ENCODE measurements around the gene KRTAP5-8. TPM values are rescaled to one million over a fixed set of nuclear protein-coding genes. Genes with fewer than 3 reads are reported as not detected.
"Not testable (repeated sequence)": the region's sequence is repeated elsewhere in the genome, so short reads cannot be mapped to it uniquely, and the experiment has no call there.

The KRTAP5-8 gene
- total RNA-seq: not detected

- POLR2A ChIA-PET; H3K4me1 Mint-ChIP-seq (ENCODE audit: low read depth); H3K27ac Mint-ChIP-seq; H3K4me3 Mint-ChIP-seq; intact Hi-C loops (cut with micrococcal nuclease); DNase-seq; CTCF ChIA-PET; H3K36me3 Mint-ChIP-seq: not testable (repeated sequence)
- peaks cover 18% of the 10 kb centered on the region for H3K27me3 Mint-ChIP-seq
- peaks cover 12% of the 10 kb centered on the region for H3K9me3 Mint-ChIP-seq
Measured at GRCh38 chr11:71537977-71538665, at the start of gene KRTAP5-8. TSS of gene KRTAP5-8 (plus strand) at chr11:71538025. CDS start at chr11:71538056, 31 bp downstream.

GRCh38 chr11:71488681-71489270 lies 49.0 kb upstream of the KRTAP5-8 start:
- no peaks in the 10 kb centered on the region for H3K9me3 Mint-ChIP-seq
- ChIA-PET CTCF (no interaction called here), POLR2A (interaction anchor here (0.9 to 1.5 kb wide), 2 partner anchors 11 to 36 kb away, joined by 3 to 4 read pairs; partner anchors contain the start of gene NADSYN1)
- H3K27me3 Mint-ChIP-seq: no peaks in the 10 kb centered on the region
- H3K36me3 Mint-ChIP-seq: peaks cover 58% of the 10 kb centered on the region
- no peak for DNase-seq
- peaks cover 25% of the 10 kb centered on the region for H3K4me1 Mint-ChIP-seq (ENCODE audit: low read depth)
- intact Hi-C loops (cut with micrococcal nuclease): loop anchor here (5.0 kb wide), 1 partner anchor 36 kb away; the partner anchor contains the start of gene NADSYN1
- H3K27ac Mint-ChIP-seq: peak overlapping the region; percentile 90
- H3K4me3 Mint-ChIP-seq: no peak overlapping the region

- Mint-ChIP-seq H3K27ac (peak overlapping the region; percentile 90), H3K9me3 (no peaks in the 10 kb centered on the region), H3K4me1 (ENCODE audit: low read depth) (peaks cover 25% of the 10 kb centered on the region), H3K36me3 (peaks cover 57% of the 10 kb centered on the region), H3K27me3 (no peaks in the 10 kb centered on the region), H3K4me3 (no peak overlapping the region)
- ChIA-PET POLR2A (interaction anchor here (0.9 to 1.5 kb wide), 2 partner anchors 10 to 37 kb away, joined by 3 to 4 read pairs; partner anchors contain the start of gene NADSYN1), CTCF (no interaction called here)
- intact Hi-C loops (cut with micrococcal nuclease): loop anchor here (5.0 kb wide), 1 partner anchor 37 kb away; the partner anchor contains the start of gene NADSYN1
- peak; percentile 87 for DNase-seq
Measured at GRCh38 chr11:71489311-71490043, 48.3 kb upstream of the KRTAP5-8 start.

GRCh38 chr11:71490044-71490730 lies 47.6 kb upstream of the KRTAP5-8 start:
- intact Hi-C loops (cut with micrococcal nuclease): no loop called here
- POLR2A ChIA-PET: interaction anchor here (1.5 kb wide), 1 partner anchor 10 kb away, joined by 3 read pairs; no protein-coding TSS in a partner anchor

GRCh38 chr11:71490731-71491390 lies 47.0 kb upstream of the KRTAP5-8 start:
- CTCF ChIA-PET: no interaction called here
- no peak overlapping the region for H3K4me3 Mint-ChIP-seq
- no peaks in the 10 kb centered on the region for H3K27me3 Mint-ChIP-seq
- DNase-seq: no peak
- H3K27ac Mint-ChIP-seq: no peak overlapping the region
- POLR2A ChIA-PET: no interaction called here
- peaks cover 56% of the 10 kb centered on the region for H3K36me3 Mint-ChIP-seq
- H3K4me1 Mint-ChIP-seq (ENCODE audit: low read depth): peaks cover 25% of the 10 kb centered on the region
- intact Hi-C loops (cut with micrococcal nuclease): no loop called here
- no peaks in the 10 kb centered on the region for H3K9me3 Mint-ChIP-seq

More at GRCh38 chr11:71490044-71490730, 47.6 kb upstream of the KRTAP5-8 start:
- Mint-ChIP-seq H3K4me3 (no peak overlapping the region), H3K4me1 (ENCODE audit: low read depth) (peaks cover 25% of the 10 kb centered on the region), H3K27me3 (no peaks in the 10 kb centered on the region), H3K36me3 (peaks cover 57% of the 10 kb centered on the region), H3K27ac (no peak overlapping the region), H3K9me3 (no peaks in the 10 kb centered on the region)
- DNase-seq: no peak
- CTCF ChIA-PET: no interaction called here

- CTCF ChIA-PET: no interaction called here
- POLR2A ChIA-PET: no interaction called here
- intact Hi-C loops (cut with micrococcal nuclease): no loop called here
- peaks cover 52% of the 10 kb centered on the region for H3K36me3 Mint-ChIP-seq
- no peaks in the 10 kb centered on the region for H3K27me3 Mint-ChIP-seq
- peaks cover 25% of the 10 kb centered on the region for H3K4me1 Mint-ChIP-seq (ENCODE audit: low read depth)
- H3K27ac Mint-ChIP-seq: no peak overlapping the region
- H3K9me3 Mint-ChIP-seq: no peaks in the 10 kb centered on the region
- DNase-seq: no peak
- H3K4me3 Mint-ChIP-seq: no peak overlapping the region
Measured at GRCh38 chr11:71491531-71491930, 46.3 kb upstream of the KRTAP5-8 start.

- H3K9me3 Mint-ChIP-seq: no peaks in the 10 kb centered on the region
- POLR2A ChIA-PET: no interaction called here
- H3K36me3 Mint-ChIP-seq: peaks cover 55% of the 10 kb centered on the region
- no peak overlapping the region for H3K4me3 Mint-ChIP-seq
- CTCF ChIA-PET: no interaction called here
- DNase-seq: no peak
- H3K27me3 Mint-ChIP-seq: no peaks in the 10 kb centered on the region
- intact Hi-C loops (cut with micrococcal nuclease): no loop called here
- H3K4me1 Mint-ChIP-seq (ENCODE audit: low read depth): peaks cover 25% of the 10 kb centered on the region
- no peak overlapping the region for H3K27ac Mint-ChIP-seq
Measured at GRCh38 chr11:71491940-71492339, 45.9 kb upstream of the KRTAP5-8 start.

GRCh38 chr11:71495286-71496230 lies 42.3 kb upstream of the KRTAP5-8 start:
- ChIA-PET POLR2A (no interaction called here), CTCF (no interaction called here)
- DNase-seq: no peak
- peaks cover 71% of the 10 kb centered on the region for H3K36me3 Mint-ChIP-seq
- no peaks in the 10 kb centered on the region for H3K27me3 Mint-ChIP-seq
- intact Hi-C loops (cut with micrococcal nuclease): no loop called here
- no peaks in the 10 kb centered on the region for H3K4me1 Mint-ChIP-seq (ENCODE audit: low read depth)
- H3K4me3 Mint-ChIP-seq: no peak overlapping the region
- no peak overlapping the region for H3K27ac Mint-ChIP-seq
- no peaks in the 10 kb centered on the region for H3K9me3 Mint-ChIP-seq

- intact Hi-C loops (cut with micrococcal nuclease): no loop called here
- DNase-seq: no peak
- Mint-ChIP-seq H3K9me3 (no peaks in the 10 kb centered on the region), H3K4me3 (no peak overlapping the region), H3K36me3 (peaks cover 69% of the 10 kb centered on the region), H3K27me3 (no peaks in the 10 kb centered on the region), H3K4me1 (ENCODE audit: low read depth) (no peaks in the 10 kb centered on the region), H3K27ac (no peak overlapping the region)
- ChIA-PET CTCF (no interaction called here), POLR2A (no interaction called here)
Measured at GRCh38 chr11:71496421-71496820, 41.4 kb upstream of the KRTAP5-8 start.

- intact Hi-C loops (cut with micrococcal nuclease): no loop called here
- H3K9me3 Mint-ChIP-seq: no peaks in the 10 kb centered on the region
- H3K36me3 Mint-ChIP-seq: peaks cover 64% of the 10 kb centered on the region
- ChIA-PET POLR2A (no interaction called here), CTCF (no interaction called here)
- H3K27ac Mint-ChIP-seq: no peak overlapping the region
- H3K4me3 Mint-ChIP-seq: no peak overlapping the region
- no peaks in the 10 kb centered on the region for H3K4me1 Mint-ChIP-seq (ENCODE audit: low read depth)
- H3K27me3 Mint-ChIP-seq: no peaks in the 10 kb centered on the region
- DNase-seq: no peak
Measured at GRCh38 chr11:71498091-71498490, 39.7 kb upstream of the KRTAP5-8 start.

GRCh38 chr11:71499125-71499524 lies 38.7 kb upstream of the KRTAP5-8 start:
- intact Hi-C loops (cut with micrococcal nuclease): no loop called here
- Mint-ChIP-seq H3K9me3 (no peaks in the 10 kb centered on the region), H3K4me3 (no peak overlapping the region), H3K36me3 (peaks cover 69% of the 10 kb centered on the region), H3K4me1 (ENCODE audit: low read depth) (no peaks in the 10 kb centered on the region), H3K27me3 (no peaks in the 10 kb centered on the region), H3K27ac (no peak overlapping the region)
- CTCF ChIA-PET: no interaction called here
- POLR2A ChIA-PET: interaction anchor here (1.4 kb wide), 1 partner anchor 10 kb away, joined by 3 read pairs; no protein-coding TSS in a partner anchor
- DNase-seq: no peak

Data from activated CD4-positive, alpha-beta memory T cell treated with anti-CD3 and anti-CD28 coated beads for 36 hours (primary cell).